B cell (primary cell): ENCODE results near the gene ZCCHC3. TPM values are rescaled to one million over a fixed set of nuclear protein-coding genes. Genes with fewer than 3 reads are reported as not detected.

Experiments used
- ATAC-seq: fragments of 200-7000 bp; cut with Tn5 transposase; one replicate; pipeline ENCODE4 v1.10.0; 2021; ENCODE audit warnings: low read depth, mild to moderate bottlenecking, moderate number of reproducible peaks, moderate library complexity
- CTCF ChIA-PET: fragments of 350-600 bp; sonication (Branson Sonifier 250); formaldehyde crosslinking; loops from one replicate; lab custom pipeline; 2021; ENCODE audit warnings: antibody characterized with exemption, inconsistent platforms; lab: Charles Lee
- POLR2A ChIA-PET: fragments of 350-600 bp; sonication (Branson Sonifier 250); formaldehyde crosslinking; loops from one replicate; lab custom pipeline; 2021; ENCODE audit warnings: antibody characterized with exemption; lab: Charles Lee
- DNase-seq: peaks from one replicate; pipeline ENCODE4 v3.0.0; 2013
- H2AFZ ChIP-seq: 2 replicates; pipeline ENCODE4 v1.6.1; 2012; ENCODE audit warnings: mild to moderate bottlenecking, low read depth, low read length; ENCODE audit not compliant: insufficient read depth, poor library complexity, severe bottlenecking
- H3K27ac ChIP-seq, 2 donors: 1 replicate in 1 of 2; 2 replicates in 1 of 2; pipeline ENCODE4 v1.5.1; 2012 to 2013; ENCODE audit warnings: low read length in 2 of 2, mild to moderate bottlenecking in 2 of 2, moderate library complexity in 1 of 2
- H3K27me3 ChIP-seq, 4 experiments: fragments of 200-600 bp in 1 of 4; sonication (generic) in 1 of 4; replicated peaks in 1 of 4; 1 replicate in 2 of 4; 2 replicates in 2 of 4; pipeline versions ENCODE4 v1.6.1 to v1.7.0; 2013 to 2016; ENCODE audit warnings: low read length in 3 of 4, mild to moderate bottlenecking in 2 of 4, mixed read lengths in 1 of 4, moderate library complexity in 1 of 4; ENCODE audit not compliant: insufficient read depth in 4 of 4, control insufficient read depth in 3 of 4; ENCODE audit errors: control extremely low read depth in 1 of 4
- H3K36me3 ChIP-seq, 2 experiments: replicated peaks in 1 of 2; 1 replicate in 1 of 2; 2 replicates in 1 of 2; pipeline versions ENCODE4 v1.6.1 to v1.7.1; 2013; ENCODE audit warnings: low read length in 1 of 2; ENCODE audit not compliant: insufficient read depth in 2 of 2, control insufficient read depth in 1 of 2; ENCODE audit errors: control extremely low read depth in 1 of 2, extremely low read depth in 1 of 2
- H3K4me1 ChIP-seq, 2 donors: fragments of 200-600 bp in 1 of 2; sonication (generic) in 1 of 2; 1 replicate in 1 of 2; 2 replicates in 1 of 2; pipeline versions ENCODE4 v1.5.1 to v1.6.1; 2013 to 2017; ENCODE audit warnings: low read length in 2 of 2; ENCODE audit not compliant: control insufficient read depth in 2 of 2, insufficient read depth in 2 of 2
- H3K4me2 ChIP-seq: replicated peaks from 2 replicates; pipeline ENCODE3; 2012; ENCODE audit warnings: mild to moderate bottlenecking, low read depth, low read length; ENCODE audit not compliant: poor library complexity, severe bottlenecking
- H3K4me3 ChIP-seq, 5 experiments: fragments of 200-600 bp in 1 of 5; sonication (generic) in 1 of 5; 1 replicate in 3 of 5; 2 replicates in 2 of 5; pipeline versions ENCODE4 v1.5.1 to v1.7.0; 2011 to 2016; ENCODE audit warnings: low read length in 4 of 5, mild to moderate bottlenecking in 4 of 5, low read depth in 2 of 5, control low read depth in 1 of 5, moderate library complexity in 1 of 5; ENCODE audit not compliant: insufficient read depth in 1 of 5; ENCODE audit errors: control extremely low read depth in 1 of 5, extremely low read depth in 1 of 5
- H3K79me2 ChIP-seq: fragments of 200-600 bp; sonication (generic); one replicate; pipeline ENCODE4 v1.6.0; 2016; ENCODE audit warnings: low read length; ENCODE audit not compliant: control insufficient read depth, insufficient read depth
- H3K9ac ChIP-seq: fragments of 200-600 bp; sonication (generic); 2 replicates; pipeline ENCODE4 v1.6.1; 2017; ENCODE audit warnings: mild to moderate bottlenecking, low read length, moderate library complexity
- H3K9me3 ChIP-seq, 3 donors: one replicate each; pipeline versions ENCODE4 v1.6.1 to v1.7.1; 2013; ENCODE audit warnings: low read length in 2 of 3; ENCODE audit not compliant: control insufficient read depth in 2 of 3, insufficient read depth in 1 of 3; ENCODE audit errors: control extremely low read depth in 1 of 3
- H4K20me1 ChIP-seq: 2 replicates; pipeline ENCODE4 v1.6.0; 2012; ENCODE audit warnings: mild to moderate bottlenecking, low read length; ENCODE audit not compliant: insufficient read depth, control insufficient read depth, poor library complexity, severe bottlenecking
- H3K27ac Mint-ChIP-seq: one replicate; pipeline ENCODE4 v1.8.0; 2021; ENCODE audit warnings: mixed read lengths
- H3K27me3 Mint-ChIP-seq: one replicate; pipeline ENCODE4 v1.8.0; 2021; ENCODE audit warnings: mixed read lengths
- H3K4me1 Mint-ChIP-seq: one replicate; pipeline ENCODE4 v1.8.0; 2021; ENCODE audit warnings: mixed read lengths
- H3K4me3 Mint-ChIP-seq: one replicate; pipeline ENCODE4 v1.8.0; 2021; ENCODE audit warnings: mixed read lengths
- H3K9me3 Mint-ChIP-seq: one replicate; pipeline ENCODE4 v1.8.0; 2022; ENCODE audit warnings: mixed read lengths; ENCODE audit not compliant: insufficient read depth
- CTCF ChIP-seq: fragments of 200-600 bp; IDR thresholded peaks from one replicate; pipeline ENCODE4 v1.8.0; 2022; ENCODE audit warnings: antibody characterized with exemption, mild to moderate bottlenecking
- EZH2 ChIP-seq: IDR thresholded peaks from 2 replicates; pipeline ENCODE4 v1.6.1; 2012; ENCODE audit warnings: borderline replicate concordance, low read depth, mild to moderate bottlenecking, moderate library complexity, low read length; ENCODE audit not compliant: insufficient read depth, poor library complexity, severe bottlenecking
- WGBS: methylation state at CpG from one replicate; pipeline ENCODE4 v1.1.5; 2013; ENCODE audit warnings: missing lambda C conversion rate; ENCODE audit not compliant: insufficient coverage; 5-methylcytosine and 5-hydroxymethylcytosine counted together
- intact Hi-C: fragments of 100-400 bp; cut with micrococcal nuclease; formaldehyde crosslinking; loops from one replicate; pipeline ENCODE4 v1.10.0; 2022
- polyA plus RNA-seq: library from polyadenylated mRNA; depleted of rRNA; stranded (reverse); fragments of >200 nt; gene quantifications from 2 replicates; pipeline ENCODE4 v1.2.3, GENCODE V29; 2012
- total RNA-seq, 2 donors: library from RNA; stranded (reverse); fragments of 120-200 nt in 1 of 2; gene quantifications; 1 replicate in 1 of 2; 2 replicates in 1 of 2; pipeline versions ENCODE4 v1.2.3 to v1.2.4, GENCODE V29; 2013 to 2022

Gene ZCCHC3
- total and polyA plus RNA-seq, 2 donors (not counting 1 experiment from before 2014, with no cell fraction given) = 12.8 to 35.7 TPM

- Histone ChIP-seq H3K4me2 (peak overlapping the region; percentile 97), H3K4me3 (peak overlapping the region in 4 of 5 experiments; percentile 63 to 79 (median 70)), H3K27me3 (no peaks in the 10 kb centered on the region), H4K20me1 (peaks cover 24% of the 10 kb centered on the region), H3K79me2 (no peaks in the 10 kb centered on the region), H3K4me1 (peaks cover 26 to 42% of the 10 kb centered on the region in 2 donors), H3K27ac (peak overlapping the region; percentile 55 to 70), H3K36me3 (peaks cover 0 to 3% of the 10 kb centered on the region in 2 experiments), H2AFZ (peak overlapping the region; percentile 91), H3K9ac (peak overlapping the region; percentile 79), H3K9me3 (peaks cover 0 to 4% (median 0%) of the 10 kb centered on the region in 3 donors)
- peaks cover 36% of the 10 kb centered on the region for H3K4me1 Mint-ChIP-seq
- peak; percentile 11 for ATAC-seq
- H3K9me3 Mint-ChIP-seq = no peaks in the 10 kb centered on the region
- H3K27ac Mint-ChIP-seq = peak overlapping the region; percentile 74
- intact Hi-C loops = no loop called here
- ChIA-PET CTCF (interaction anchor here (0.7 to 4.0 kb wide), 3 partner anchors 33 to 67 kb away, joined by 3 to 20 read pairs (median 3); no protein-coding TSS in a partner anchor), POLR2A (interaction anchor here (4.8 kb wide), 1 partner anchor 30 kb away, joined by 35 read pairs; the partner anchor contains the start of gene ZCCHC3)
- no peaks in the 10 kb centered on the region for H3K27me3 Mint-ChIP-seq
- TF ChIP-seq CTCF (no peak), EZH2 (no peak)
- DNase-seq = peak; percentile 86
- H3K4me3 Mint-ChIP-seq = peak overlapping the region; percentile 79
- WGBS = 4% methylated on average over 30 of the region's 47 CpGs
These were observed 30.0 kb downstream of the ZCCHC3 start for GRCh38 chr20:327186-328026.
